Fibroblast of skin of right quadriceps (primary cell): ENCODE data around the gene HEMK1.

Experiments
- DNase-seq: peaks from one replicate; pipeline ENCODE4 v3.0.0-alpha.2; 2013

HEMK1 gene

DNA sequence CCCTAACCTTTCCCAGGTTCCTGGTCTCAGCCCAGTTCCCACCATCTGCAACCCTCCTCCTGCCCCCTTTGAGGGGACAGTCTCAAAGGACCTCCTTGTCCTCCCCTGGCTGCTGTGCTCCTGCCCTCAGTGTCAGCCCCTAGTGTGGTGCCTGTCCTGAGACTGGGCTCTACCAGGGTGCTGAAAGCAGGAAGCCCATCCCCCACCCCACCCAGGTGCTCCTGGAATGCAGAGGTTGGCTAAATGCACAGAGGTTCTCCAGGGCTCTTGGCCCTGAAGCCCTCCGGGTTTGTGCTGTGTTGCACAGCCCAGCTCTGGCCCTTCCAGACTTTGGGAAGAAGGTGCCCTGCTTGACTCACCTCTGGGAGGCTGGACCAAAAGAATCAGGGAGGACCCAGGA lies 23.5 kb upstream of the HEMK1 start:
- DNase-seq, result no peak

DNA sequence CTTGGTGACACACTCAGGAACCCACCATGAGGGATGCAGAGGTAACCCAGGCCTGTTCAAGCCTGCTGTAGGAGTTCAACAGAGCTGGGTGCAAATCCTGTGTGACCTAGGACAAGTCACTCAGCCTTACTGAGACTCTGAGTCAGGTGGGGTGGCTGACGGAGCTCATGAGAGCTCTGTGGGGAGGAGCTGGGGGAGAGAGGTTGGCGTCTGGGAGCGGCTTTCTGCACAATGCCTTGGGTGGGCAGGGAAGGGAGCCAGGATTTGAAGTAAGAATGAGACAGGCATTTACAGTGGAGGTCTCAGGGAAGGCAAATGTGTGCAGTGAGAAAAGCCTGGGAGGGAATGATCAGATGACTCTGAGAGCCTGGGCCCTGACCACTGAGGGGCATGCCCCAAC lies 20.1 kb upstream of the HEMK1 start:
- no peak for DNase-seq

DNA sequence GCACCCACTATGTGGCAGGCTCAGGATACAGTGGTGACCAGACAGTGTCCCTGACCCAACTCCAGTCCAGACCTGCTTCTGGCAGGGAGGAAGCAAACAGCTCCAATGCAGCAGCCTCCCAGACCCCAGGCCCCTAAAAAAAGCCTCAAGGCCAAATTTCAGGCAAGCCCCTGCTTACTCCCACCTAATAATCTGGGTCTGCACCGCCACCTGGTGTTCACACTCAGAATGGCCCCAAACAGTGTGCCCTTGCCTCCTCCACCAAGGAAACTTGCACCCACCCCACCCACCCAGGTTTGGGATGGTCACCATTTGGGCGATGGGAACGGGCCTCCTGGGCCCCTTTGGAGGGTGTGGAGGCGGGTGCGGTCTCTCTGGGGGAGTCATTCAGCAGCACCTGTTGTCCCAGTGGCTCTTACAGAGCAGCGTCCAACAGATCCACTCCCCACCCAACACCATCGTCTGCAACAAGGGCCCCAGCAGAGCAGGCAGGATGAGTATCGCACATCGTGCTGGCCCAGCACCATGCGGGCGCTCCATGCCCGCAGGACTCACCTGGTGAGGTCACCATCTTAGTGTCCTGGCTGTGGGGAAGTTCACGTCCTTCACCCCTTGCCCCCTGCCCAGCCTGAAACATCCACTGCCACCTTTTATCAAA lies 19.1 kb upstream of the HEMK1 start:
- peak; percentile 22 for DNase-seq

DNA sequence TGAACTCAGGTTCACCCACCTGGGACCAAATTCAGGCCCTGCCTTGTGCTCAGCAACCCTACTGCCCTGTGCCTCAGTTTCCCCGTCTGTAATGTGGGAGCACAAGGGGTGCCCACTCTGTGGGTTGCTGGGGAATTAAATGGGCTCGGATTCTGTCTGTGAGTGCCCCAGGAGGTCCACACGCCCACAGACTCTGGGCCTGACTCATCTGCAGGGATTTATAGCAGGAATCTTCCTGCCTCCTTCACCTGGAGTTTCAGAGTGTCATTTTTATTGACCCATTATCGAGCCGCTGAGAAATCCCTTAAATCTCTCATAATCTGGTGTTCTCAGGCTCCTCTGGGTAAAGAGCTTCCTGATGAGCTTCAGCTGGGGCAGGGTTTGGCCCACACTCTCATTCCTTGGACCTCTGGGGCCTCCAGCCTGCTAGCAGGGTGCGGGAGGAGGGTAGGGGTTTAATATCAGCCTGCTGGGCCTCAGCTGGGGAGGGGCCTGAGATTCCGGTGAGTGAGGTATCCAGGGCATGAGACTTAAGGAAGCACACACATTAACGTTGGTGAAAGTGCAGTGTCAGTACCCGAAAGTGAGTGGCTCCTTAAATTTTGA lies 18.2 kb upstream of the HEMK1 start:
- DNase-seq, result no peak

DNA sequence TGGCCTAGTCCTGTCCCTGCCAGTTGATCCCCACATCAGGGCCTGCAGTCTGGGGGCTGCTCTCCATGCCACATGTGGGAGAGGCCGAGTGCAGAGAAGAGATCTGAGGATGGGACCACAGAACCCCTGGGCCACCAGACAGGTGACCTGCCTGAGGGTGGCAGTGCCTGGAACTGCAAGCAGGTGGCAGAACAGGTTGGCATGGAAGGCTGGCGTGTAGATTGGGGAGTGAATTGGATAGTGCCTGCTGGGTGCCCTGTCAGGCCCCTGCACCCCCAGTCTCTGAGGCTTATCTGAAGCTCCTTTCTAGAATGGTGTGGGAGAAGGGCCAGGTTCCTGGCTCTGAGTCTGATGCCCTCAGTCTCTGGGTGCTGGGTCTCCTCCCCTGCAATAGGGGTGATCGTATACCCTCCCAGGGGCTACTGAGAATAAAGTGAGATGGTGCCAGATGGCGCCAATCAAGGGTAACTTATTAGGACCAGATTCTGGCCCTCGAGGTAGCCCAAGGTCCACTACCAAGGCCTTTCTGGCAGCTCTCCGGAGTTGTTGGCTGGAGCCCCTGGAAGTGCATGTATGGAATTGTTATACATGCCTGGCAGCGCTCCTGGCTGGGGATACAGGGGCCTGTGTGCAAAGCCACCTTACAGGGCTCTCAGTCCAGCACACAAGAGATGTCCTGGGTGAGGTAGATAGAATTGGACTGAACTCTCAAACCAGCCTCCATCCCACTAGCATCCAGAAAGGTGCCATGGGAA lies 17.5 kb upstream of the HEMK1 start:
- DNase-seq, result no peak

DNA sequence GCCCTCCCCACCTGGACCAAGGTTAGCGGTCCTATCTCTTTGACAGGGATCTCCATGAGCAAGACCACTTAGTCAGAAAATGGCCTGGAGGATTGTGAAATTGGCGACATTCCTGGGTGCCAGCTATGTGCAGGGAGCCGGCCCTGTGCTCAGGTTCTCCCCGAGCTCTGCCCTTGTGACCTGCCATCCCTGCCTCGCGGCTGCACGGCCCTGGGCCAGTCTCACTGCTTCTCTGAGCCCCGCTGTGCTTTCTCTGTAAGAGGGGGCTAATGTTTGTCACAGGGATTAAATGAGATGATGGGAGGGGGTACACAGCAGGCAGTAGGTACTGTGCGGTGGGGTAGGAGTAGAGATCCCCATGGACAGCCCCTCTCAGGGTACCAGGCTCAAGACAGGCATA lies 16.7 kb upstream of the HEMK1 start:
- no peak for DNase-seq

DNA sequence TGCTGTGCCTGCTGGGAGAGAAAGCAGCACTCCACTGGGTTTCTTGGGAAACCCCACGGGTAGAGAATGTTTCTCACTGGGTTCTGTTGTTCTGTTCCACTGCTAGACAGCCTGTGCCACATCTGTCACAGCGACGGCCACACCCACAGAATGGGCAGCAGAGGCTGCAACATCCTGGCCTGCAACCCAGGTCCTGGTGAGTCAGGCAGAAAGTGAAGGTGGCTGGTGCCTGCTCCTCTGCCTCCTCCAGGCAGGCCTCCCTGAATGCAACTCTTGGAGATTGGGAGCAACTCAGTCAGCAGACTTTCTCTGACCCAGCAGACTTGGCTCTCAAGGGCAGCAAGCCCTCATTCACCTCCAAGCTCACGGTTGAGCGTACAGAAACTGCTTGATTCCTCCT lies 14.8 kb upstream of the HEMK1 start:
- no peak for DNase-seq

DNA sequence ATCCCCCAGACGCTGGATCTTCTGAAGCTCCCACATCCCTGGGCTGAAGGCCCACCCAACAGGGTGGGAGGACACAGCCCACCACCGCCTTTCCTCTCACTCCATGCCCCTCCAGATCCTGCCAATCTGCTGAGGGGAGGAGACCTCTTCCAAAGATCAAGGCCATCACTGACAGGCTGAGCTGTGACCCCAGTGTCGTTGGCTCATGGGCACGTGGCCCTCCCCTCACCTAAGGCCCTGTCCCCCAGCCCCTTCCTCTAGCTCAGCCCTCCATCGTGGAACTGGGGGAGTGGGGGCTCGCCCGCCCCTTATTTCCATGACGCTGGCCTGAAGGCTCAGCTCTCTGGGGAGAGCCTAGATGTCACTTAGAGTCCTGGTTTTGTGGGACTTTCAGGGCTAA lies 12.2 kb upstream of the HEMK1 start:
- DNase-seq, result no peak

DNA sequence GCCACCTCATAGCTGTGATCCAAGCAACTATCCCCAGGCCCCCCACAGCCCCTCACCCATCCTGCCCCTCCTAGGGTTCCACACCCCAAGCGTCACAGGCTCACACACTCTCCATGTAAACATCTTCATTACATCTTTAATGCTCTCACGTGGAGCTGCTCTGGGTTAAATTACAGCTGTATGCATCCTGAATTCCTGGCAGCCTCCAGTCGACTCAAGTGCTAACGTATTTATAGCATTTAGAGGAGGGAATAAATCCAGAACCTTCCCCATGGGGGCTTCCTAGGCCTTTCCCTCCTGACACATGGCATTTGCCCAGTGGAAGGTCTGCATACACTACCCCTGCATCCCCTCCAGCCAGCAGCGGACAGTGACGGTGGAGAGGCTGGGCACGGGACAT lies 11.4 kb upstream of the HEMK1 start:
- peak; percentile 5 for DNase-seq

DNA sequence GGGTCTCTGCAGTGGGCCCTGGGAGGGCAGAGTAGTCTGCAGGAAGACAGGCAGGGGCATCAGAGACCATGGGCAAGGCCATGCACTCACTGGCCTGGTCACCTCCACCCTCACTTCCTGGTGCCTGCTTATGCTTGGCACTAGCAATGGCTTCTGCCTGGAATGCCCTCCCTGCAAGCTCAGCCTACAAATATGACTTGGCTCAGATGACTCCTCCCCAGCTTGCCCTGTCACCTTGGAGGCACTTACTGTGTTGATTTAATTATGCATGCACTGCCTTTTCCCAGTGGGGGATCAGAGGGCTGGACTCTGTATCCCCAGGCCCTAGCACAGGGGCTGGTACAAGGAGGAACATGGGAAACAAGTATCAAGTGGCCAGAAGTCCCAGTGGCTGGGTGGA lies 9.6 kb upstream of the HEMK1 start:
- DNase-seq, result no peak

DNA sequence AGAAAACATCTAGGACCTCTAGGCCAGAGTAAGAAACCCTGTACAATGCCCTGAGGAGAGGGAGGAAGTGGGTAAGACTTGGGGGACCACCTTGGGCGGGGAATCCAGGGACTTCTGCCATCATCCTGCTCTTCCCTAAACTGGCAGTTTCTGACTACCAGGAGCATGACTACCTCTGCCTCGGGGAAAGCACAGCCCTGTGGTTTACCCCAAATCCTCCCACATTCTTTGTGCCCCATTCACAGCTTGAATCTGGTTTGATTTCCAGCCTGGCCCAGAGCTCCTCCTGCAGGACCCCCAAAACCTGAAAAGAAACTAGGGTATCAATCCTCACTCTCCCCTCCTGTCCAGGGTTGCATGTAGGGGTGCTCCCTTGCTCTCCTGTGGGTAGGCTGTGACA lies 6.5 kb upstream of the HEMK1 start:
- DNase-seq, result peak; percentile 72

DNA sequence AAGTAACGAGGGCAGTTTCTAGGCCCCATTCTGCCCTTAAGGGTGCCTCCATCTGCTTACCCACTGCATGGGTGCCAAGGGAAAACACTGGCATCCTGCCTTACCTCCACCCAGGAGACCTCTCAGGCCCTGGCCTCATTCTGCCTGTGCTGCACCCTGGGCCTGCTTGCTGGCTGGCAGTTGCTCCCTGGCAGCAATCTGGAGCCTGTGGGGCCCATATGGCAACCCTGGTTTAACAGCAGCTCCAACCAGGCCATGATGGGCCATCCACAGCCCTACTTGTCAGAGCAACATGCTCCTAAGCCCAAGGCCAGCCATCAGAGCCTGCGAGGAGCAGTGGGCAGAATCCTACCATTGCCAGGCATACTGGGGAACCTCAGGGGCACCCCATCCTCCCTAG lies 5.5 kb upstream of the HEMK1 start:
- no peak for DNase-seq

DNA sequence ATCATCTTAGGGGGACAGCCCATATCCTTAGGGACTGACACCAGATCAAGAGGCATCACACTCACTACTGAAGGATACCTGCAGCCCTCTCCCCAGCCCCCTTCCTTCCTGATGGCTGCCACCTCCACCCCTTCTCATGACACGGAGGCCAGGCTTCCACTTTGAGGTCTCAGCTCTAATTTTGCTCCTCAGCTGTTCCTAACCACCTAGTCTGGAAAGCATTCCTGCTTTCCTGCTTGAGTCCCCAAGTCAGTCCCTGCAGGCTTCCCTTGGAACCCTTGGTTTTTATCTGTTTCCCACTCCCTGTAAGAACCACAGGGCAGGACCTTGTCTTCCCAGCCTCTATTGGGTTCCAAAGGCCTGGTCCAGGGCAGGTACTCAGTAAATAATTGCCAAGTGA lies 5.0 kb upstream of the HEMK1 start:
- DNase-seq, result no peak

DNA sequence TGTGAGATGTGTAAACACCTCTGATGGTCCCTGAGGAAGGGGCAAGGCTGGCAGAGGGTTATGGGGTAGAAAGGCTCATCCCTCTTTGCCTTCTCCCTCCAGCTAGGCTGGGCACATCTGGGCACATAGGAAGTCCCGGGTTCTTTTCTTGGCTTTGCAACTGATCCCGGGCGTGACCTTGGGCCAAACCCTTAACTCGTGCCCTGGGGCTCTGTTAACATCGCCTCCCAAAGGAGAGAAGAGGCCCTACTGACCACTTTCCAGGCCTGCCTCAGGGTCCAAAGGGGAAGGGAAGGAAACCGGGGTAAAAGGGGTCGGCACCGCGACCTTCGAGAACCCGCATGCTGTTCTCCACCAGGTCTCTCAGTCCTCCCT lies 2.3 kb upstream of the HEMK1 start:
- DNase-seq, result no peak

DNA sequence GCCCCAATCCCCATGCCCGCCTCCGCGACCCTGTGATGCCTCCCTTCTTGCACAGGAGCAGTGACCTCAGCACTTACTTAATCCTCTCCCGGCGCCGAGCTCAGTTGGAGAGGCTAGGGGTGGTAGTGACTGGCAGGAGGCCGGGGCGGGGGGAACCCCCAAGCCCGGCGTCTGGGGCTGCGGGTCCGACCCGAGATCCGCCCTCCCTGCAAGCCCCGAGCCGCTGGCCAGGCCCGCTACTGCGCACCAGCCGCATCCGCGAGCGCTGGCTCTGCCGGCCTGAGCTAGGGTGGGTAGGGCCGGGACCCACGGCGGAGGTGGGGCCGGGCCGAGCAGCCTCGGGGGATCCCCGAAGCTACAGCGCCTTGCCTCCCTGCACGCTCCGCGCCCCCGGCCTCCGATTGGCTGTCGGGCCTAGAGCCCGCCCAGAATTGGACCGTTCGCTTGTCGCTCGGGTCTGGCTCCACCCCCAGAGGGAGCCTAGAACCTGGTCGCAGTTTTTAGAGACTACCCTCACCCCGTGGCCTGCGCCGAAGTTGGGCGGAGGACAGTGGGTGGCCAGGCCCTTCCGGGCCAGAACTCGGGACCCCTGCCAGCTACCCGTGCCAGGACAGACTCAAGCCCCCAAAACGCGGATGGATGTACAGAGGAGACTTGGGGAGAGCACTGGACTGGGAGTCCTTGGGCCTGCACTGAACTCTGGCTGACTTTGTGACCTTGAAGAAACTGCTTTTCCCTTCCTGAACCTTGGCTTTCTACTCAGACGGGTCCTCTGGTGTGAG lies 1.7 kb upstream of the HEMK1 start, which contains the start of gene C3orf18:
TSS of gene C3orf18 (minus strand) at position 362 of the 782 bp plus-strand sequence. CDS start 2,048 bp downstream, outside the sequence.
- peak; percentile 87 for DNase-seq

DNA sequence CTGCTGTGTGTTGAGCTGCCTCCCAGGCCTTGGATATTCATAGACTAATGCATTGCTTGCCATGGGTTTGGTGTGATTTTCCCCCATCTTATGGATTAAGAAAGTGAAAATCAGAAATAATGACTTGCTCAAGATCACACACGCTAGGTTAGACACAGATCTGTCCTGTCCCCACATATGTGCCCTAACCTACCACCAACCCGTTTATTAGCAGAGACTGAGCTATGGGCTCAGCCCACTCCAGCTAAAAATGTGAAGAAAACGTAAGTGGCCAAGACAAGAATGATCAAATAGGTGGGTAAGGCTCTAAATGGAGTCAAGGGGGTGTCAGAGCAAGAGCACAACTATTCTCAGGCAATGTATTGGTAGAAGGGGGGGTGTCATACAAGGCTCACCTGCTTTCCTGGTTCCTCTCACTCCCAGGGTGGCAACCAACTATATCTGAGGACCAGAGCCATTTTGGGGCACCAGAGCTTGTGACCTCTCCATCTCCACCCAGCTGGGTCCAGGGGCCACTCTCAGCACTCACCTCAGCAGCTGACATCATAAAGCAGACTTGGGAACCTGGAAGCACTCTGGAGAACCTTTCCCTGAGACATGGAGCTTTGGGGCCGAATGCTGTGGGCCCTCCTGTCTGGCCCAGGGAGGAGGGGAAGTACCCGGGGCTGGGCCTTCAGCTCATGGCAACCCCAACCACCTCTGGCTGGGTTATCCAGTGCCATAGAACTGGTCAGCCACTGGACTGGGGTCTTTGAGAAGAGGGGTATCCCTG lies 1.4 kb downstream of the HEMK1 start:
- no peak for DNase-seq

DNA sequence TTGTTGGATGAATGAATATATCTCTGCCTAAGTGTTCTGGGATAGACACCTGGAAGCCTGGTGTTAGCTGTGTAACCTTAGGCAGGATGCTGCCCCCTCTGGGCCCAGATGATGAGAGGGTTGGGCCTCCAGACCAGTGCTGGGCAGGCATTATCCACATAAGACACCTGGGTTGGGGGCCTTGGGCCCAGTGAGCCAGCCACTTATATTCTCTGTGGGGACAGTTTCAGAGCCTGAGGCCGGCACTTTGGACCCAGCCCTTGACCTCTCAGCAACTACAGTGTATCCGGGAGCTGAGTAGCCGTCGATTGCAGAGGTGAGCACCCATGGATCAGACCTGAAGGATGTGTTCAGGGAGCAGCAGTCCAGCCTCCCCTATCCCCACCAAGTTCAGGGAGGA lies 2.2 kb downstream of the HEMK1 start:
- no peak for DNase-seq

DNA sequence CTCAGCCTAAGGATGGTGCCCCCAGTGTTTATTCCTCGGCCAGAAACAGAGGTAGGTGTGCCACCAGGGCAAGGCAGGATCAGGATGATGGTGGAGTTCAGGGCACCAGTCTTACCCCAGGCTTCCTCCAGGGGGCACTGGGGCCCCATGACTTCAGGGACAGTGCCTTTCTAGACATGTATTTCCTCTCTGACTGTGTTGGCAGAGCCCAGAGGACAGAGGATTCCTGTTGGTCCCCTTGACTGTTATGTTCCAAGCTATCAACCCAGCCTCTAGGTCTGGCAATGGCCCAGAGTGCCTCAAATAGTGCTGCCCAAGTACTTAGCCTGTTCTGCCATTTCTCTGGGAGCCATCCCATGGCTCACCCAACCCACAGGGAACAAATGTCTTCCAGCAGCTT lies 2.8 kb downstream of the HEMK1 start:
- peak; percentile 59 for DNase-seq

DNA sequence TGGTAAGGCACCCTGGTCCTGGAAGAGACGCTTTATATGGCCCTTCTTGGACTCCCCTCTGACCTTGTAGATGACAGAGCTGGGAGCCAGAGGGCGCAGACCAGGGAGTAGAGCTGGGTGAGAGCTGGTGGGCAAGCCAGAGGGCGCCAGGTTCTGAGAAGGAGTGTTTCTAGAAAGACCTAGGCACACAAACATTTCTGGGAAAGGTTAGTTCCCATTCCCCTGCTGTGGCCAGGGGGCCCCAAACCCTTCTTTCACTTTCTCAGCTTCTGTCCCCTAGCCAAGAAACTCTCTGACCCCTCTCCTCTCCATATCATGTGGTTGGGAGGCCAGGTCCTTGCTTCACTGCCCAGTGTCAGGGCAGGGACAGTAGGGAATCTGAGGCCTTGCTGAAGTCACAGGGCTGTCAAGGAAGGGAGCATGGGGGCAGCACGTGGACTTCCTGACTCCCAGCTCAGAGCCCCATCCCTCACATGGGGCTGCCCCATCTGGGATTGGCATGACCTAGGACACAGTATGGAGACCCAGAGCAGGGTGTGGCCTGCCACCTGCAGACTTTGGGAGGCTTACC lies 3.6 kb downstream of the HEMK1 start:
- no peak for DNase-seq

DNA sequence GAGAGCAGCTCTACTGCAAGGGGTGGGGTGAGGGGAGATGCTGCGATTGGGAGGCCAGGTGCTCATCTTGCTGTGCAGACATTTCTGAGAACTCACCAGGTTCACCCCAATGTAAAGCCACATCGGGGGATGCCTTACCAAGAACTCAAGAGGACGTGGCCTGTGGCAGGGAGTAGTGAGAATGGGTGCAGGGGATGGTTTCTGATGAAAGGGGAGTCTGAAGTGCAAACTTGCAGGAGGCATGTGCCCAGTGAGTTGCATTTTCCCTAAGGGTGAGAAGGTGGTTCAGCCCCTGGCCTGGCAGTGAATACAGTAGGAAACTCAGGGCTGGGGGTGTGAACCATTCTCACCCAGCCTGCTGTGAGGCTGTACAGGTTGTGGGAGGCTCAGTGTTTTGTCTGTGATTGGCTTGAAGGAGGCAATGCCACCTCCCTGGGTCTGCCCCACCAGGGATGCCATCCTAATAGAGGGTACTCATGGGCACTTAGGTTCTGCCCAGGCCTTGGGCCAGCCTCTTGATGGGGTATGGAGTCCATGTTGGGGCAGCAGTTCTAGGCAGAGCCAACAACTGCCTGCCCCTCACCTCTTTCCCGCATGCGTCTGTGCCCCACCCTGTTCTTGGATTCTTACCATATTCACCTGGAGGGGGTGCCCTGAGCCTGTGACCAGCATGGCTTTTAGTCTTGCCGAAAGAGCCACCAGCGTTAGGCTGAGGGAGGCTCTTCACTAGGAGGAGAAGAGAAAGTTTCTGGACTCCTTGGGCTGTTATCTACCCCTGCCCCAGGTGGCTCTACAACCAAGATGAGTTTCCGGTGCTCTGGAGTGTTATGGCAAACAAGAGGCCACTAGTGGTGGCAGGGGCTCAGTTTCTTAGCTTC lies 4.5 kb downstream of the HEMK1 start:
- DNase-seq, result no peak

DNA sequence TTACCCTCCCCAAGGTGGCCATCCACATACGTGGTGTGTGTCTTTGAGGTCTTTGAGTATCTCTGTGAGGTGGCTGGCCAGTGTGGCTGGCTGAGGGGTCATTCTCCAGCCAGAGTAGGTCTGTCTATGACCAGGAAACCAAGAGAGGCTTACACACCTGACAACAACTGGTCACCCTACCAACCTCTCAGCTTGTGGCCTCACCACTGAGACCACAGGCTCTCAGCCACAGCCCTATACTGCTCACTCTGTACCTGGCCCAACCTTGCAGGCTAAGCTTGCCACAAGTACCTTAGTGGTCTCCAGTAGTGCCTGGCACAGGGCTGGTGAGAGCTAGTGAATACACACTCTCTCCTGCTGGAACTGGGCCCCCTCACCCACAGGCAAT lies 5.1 kb downstream of the HEMK1 start:
- DNase-seq, result no peak
